GM23338 (cell line): ENCODE data around the gene AOPEP. TPM values are rescaled to one million over a fixed set of nuclear protein-coding genes. Genes with fewer than 3 reads are reported as not detected.

Experiments used
- ATAC-seq: fragments of 200-7000 bp; cut with Tn5 transposase; 3 replicates; pipeline ENCODE4 v1.9.1; 2020
- DNase-seq: peaks from one replicate; pipeline ENCODE4 v3.0.0-alpha.2; 2015; ENCODE audit warnings: low spot score
- H2AFZ ChIP-seq: fragments of 200-600 bp; sonication (generic); 2 replicates; pipeline ENCODE4 v1.8.0; 2016; ENCODE audit warnings: antibody characterized with exemption, mild to moderate bottlenecking, moderate library complexity
- H3F3A ChIP-seq: fragments of 200-600 bp; sonication (generic); replicated peaks from 2 replicates; pipeline ENCODE4 v1.8.0; 2017; ENCODE audit warnings: antibody characterized with exemption, mixed run types, low read depth
- H3K27ac ChIP-seq: fragments of 200-600 bp; sonication (generic); 2 replicates; pipeline ENCODE4 v1.6.1; 2016; ENCODE audit warnings: low read depth
- H3K27me3 ChIP-seq: fragments of 200-600 bp; sonication (generic); 2 replicates; pipeline ENCODE4 v1.8.0; 2016; ENCODE audit warnings: mild to moderate bottlenecking, mixed run types, moderate library complexity; ENCODE audit not compliant: insufficient read depth
- H3K36me3 ChIP-seq: fragments of 200-600 bp; sonication (generic); 2 replicates; pipeline ENCODE4 v1.8.0; 2016; ENCODE audit warnings: mild to moderate bottlenecking; ENCODE audit not compliant: insufficient read depth
- H3K4me1 ChIP-seq: fragments of 200-600 bp; sonication (generic); 2 replicates; pipeline ENCODE4 v1.8.0; 2016; ENCODE audit warnings: mild to moderate bottlenecking, moderate library complexity; ENCODE audit not compliant: insufficient read depth
- H3K4me2 ChIP-seq: fragments of 200-600 bp; sonication (generic); 2 replicates; pipeline ENCODE4 v1.7.1; 2017; ENCODE audit warnings: mixed run types
- H3K4me3 ChIP-seq: fragments of 200-600 bp; sonication (generic); 2 replicates; pipeline ENCODE4 v1.6.1; 2016; ENCODE audit warnings: mixed run types
- H3K79me2 ChIP-seq: fragments of 200-600 bp; sonication (generic); replicated peaks from 2 replicates; pipeline ENCODE4 v1.8.0; 2017; ENCODE audit warnings: mild to moderate bottlenecking; ENCODE audit not compliant: insufficient read depth
- H3K9me2 ChIP-seq: fragments of 200-600 bp; sonication (generic); 2 replicates; pipeline ENCODE4 v1.8.0; 2017; ENCODE audit not compliant: insufficient read depth
- H4K20me1 ChIP-seq: fragments of 200-600 bp; sonication (generic); replicated peaks from 2 replicates; pipeline ENCODE4 v1.8.0; 2017; ENCODE audit warnings: mild to moderate bottlenecking; ENCODE audit not compliant: insufficient read depth
- H3K27ac Mint-ChIP-seq: 2 replicates; pipeline ENCODE4 v1.8.0; 2020; ENCODE audit warnings: inconsistent platforms, mild to moderate bottlenecking, moderate library complexity, mixed read lengths
- H3K27me3 Mint-ChIP-seq: 3 replicates; pipeline ENCODE4 v1.8.0; 2022; ENCODE audit warnings: low read depth, mild to moderate bottlenecking, moderate library complexity, mixed read lengths, inconsistent platforms; ENCODE audit not compliant: insufficient read depth, poor library complexity
- H3K36me3 Mint-ChIP-seq: 3 replicates; pipeline ENCODE4 v1.8.0; 2021; ENCODE audit warnings: low read depth, mild to moderate bottlenecking, inconsistent platforms, moderate library complexity, mixed read lengths
- H3K4me1 Mint-ChIP-seq: 3 replicates; pipeline ENCODE4 v1.8.0; 2020; ENCODE audit warnings: mild to moderate bottlenecking, inconsistent platforms, mixed read lengths
- H3K4me3 Mint-ChIP-seq: 3 replicates; pipeline ENCODE4 v1.8.0; 2021; ENCODE audit warnings: moderate library complexity, mild to moderate bottlenecking, inconsistent platforms, mixed read lengths
- H3K9me3 Mint-ChIP-seq: 3 replicates; pipeline ENCODE4 v1.8.0; 2020; ENCODE audit warnings: moderate library complexity, mild to moderate bottlenecking, inconsistent platforms, mixed read lengths
- CREB1 ChIP-seq: fragments of 250-450 bp; sonication (Bioruptor Pico); IDR thresholded peaks from 2 replicates; pipeline ENCODE4 v1.5.0; 2020; ENCODE audit warnings: low read depth, mild to moderate bottlenecking, moderate library complexity
- EZH2 ChIP-seq: fragments of 200-600 bp; sonication (generic); IDR thresholded peaks from one replicate; pipeline ENCODE4 v1.8.0; 2017; ENCODE audit warnings: antibody characterized with exemption, mild to moderate bottlenecking, low read depth; ENCODE audit not compliant: unreplicated experiment
- EZH2phosphoT487 ChIP-seq: fragments of 200-600 bp; sonication (generic); IDR thresholded peaks from one replicate; pipeline ENCODE4 v1.8.1; 2018; ENCODE audit warnings: antibody characterized with exemption; ENCODE audit not compliant: unreplicated experiment
- POLR2AphosphoS5 ChIP-seq: IDR thresholded peaks from 2 replicates; pipeline ENCODE4 v1.6.1; 2016; ENCODE audit warnings: antibody characterized with exemption, low read depth
- REST ChIP-seq: IDR thresholded peaks from one replicate; pipeline ENCODE4 v1.6.1; 2018; ENCODE audit warnings: antibody characterized with exemption; ENCODE audit not compliant: unreplicated experiment
- STAT1 ChIP-seq: IDR thresholded peaks from one replicate; pipeline ENCODE4 v1.6.1; 2016; ENCODE audit warnings: antibody characterized with exemption; ENCODE audit not compliant: unreplicated experiment
- ZNF114 ChIP-seq: fragments of 250-450 bp; sonication (Bioruptor Pico); IDR thresholded peaks from 2 replicates; pipeline ENCODE4 v1.5.0; 2020; ENCODE audit warnings: mild to moderate bottlenecking, moderate library complexity
- ZNF331 ChIP-seq: fragments of 250-450 bp; sonication (Bioruptor Pico); IDR thresholded peaks from 2 replicates; pipeline ENCODE4 v1.5.0; 2020; ENCODE audit warnings: low read depth, mild to moderate bottlenecking, moderate library complexity
- ZNF462 ChIP-seq: fragments of 250-450 bp; sonication (Bioruptor Pico); IDR thresholded peaks from 2 replicates; pipeline ENCODE4 v1.5.0; 2020; ENCODE audit warnings: mild to moderate bottlenecking, moderate library complexity
- polyA plus RNA-seq: library from polyadenylated mRNA; unstranded; fragments of >200 nt; fragmentation: Nextera tagmentation; extraction: Ambion mirVana; gene quantifications from 2 replicates; pipeline ENCODE4 v1.2.1, GENCODE V29; 2016
- total RNA-seq: library from RNA; depleted of rRNA; stranded (reverse); fragments of >200 nt; shearing (Covaris generic); gene quantifications from 2 replicates; pipeline ENCODE4 v1.2.3, GENCODE V29; 2014
- TF ChIP-seq, protein P1 (sequence below): IDR thresholded peaks from 2 replicates; pipeline ENCODE4 v1.6.1; 2016; ENCODE audit warnings: antibody characterized with exemption
- TF ChIP-seq, protein P2 (sequence below), 2 experiments: fragments of 200-600 bp in 1 of 2; sonication (generic) in 1 of 2; conservative IDR thresholded peaks; 2 replicates each; pipeline versions ENCODE4 v1.5.1 to v1.6.1; 2016 to 2017; ENCODE audit warnings: antibody characterized with exemption in 2 of 2, low read depth in 2 of 2, mild to moderate bottlenecking in 2 of 2, moderate library complexity in 1 of 2

Gene AOPEP
- total and polyA plus RNA-seq, 2 experiments from 2014 or later = 7.0 to 16.5 TPM

GRCh38 chr9:95100071-95100627 is 373.6 kb downstream of the AOPEP start (continued):
- no peak for TF ChIP-seq EZH2phosphoT487
- TF ChIP-seq, protein P1, sequence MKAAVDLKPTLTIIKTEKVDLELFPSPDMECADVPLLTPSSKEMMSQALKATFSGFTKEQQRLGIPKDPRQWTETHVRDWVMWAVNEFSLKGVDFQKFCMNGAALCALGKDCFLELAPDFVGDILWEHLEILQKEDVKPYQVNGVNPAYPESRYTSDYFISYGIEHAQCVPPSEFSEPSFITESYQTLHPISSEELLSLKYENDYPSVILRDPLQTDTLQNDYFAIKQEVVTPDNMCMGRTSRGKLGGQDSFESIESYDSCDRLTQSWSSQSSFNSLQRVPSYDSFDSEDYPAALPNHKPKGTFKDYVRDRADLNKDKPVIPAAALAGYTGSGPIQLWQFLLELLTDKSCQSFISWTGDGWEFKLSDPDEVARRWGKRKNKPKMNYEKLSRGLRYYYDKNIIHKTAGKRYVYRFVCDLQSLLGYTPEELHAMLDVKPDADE = no peak

DNA sequence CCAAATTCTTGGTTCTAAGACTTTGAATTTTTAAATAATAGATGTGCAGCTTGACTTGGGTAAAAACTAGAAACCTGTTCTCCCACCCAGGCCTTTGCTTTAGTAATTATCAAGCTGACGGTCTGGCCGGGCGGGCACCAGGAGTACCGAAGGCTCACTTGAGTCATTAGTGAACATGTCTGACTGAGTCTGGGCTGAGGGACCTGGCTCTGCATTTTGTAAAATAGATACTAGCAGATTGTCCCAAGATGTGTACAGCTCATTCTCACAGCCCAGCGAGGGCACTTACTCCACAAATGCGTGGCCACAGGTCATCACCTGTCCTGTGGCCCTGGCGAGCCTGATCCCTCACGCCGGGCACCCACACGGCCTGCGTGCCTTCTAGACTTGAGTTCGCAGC is 374.8 kb downstream of the AOPEP start:
- no peaks in the 10 kb centered on the region for H4K20me1 ChIP-seq
- no peaks in the 10 kb centered on the region; the same call in 1 of the 2 replicates for H3K4me1 ChIP-seq
- Mint-ChIP-seq H3K4me1 (peaks cover 16% of the 10 kb centered on the region), H3K27ac (no peak overlapping the region), H3K9me3 (no peaks in the 10 kb centered on the region), H3K27me3 (peaks cover 12% of the 10 kb centered on the region), H3K36me3 (peaks cover 16% of the 10 kb centered on the region), H3K4me3 (no peak overlapping the region)
- H3K79me2 ChIP-seq = no peaks in the 10 kb centered on the region
- H3K27ac ChIP-seq = no peak overlapping the region
- no peaks in the 10 kb centered on the region for H3K27me3 ChIP-seq
- H3F3A ChIP-seq = no peaks in the 10 kb centered on the region
- DNase-seq (no peak), ATAC-seq (no peak)
- no peak overlapping the region for H3K4me2 ChIP-seq
- no peak overlapping the region for H3K4me3 ChIP-seq
- no peak overlapping the region for H2AFZ ChIP-seq
- H3K36me3 ChIP-seq = 0 out of 2 replicates have a peak, but pooled peaks cover under 1% of the 10 kb centered on the region
- H3K9me2 ChIP-seq = no peaks in the 10 kb centered on the region
- TF ChIP-seq, protein P1 = no peak
- no peak for TF ChIP-seq REST
- TF ChIP-seq, protein P2, sequence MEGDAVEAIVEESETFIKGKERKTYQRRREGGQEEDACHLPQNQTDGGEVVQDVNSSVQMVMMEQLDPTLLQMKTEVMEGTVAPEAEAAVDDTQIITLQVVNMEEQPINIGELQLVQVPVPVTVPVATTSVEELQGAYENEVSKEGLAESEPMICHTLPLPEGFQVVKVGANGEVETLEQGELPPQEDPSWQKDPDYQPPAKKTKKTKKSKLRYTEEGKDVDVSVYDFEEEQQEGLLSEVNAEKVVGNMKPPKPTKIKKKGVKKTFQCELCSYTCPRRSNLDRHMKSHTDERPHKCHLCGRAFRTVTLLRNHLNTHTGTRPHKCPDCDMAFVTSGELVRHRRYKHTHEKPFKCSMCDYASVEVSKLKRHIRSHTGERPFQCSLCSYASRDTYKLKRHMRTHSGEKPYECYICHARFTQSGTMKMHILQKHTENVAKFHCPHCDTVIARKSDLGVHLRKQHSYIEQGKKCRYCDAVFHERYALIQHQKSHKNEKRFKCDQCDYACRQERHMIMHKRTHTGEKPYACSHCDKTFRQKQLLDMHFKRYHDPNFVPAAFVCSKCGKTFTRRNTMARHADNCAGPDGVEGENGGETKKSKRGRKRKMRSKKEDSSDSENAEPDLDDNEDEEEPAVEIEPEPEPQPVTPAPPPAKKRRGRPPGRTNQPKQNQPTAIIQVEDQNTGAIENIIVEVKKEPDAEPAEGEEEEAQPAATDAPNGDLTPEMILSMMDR (conservative IDR thresholded peaks at IDR 0.05; ENCODE audit: low read depth in 2 of 2) = no peak
- no peak for TF ChIP-seq CREB1
- TF ChIP-seq POLR2AphosphoS5 = no peak
- no peak for TF ChIP-seq ZNF331 (CRISPR knock-in tag)
- TF ChIP-seq STAT1 = no peak
- TF ChIP-seq ZNF114 (CRISPR knock-in tag) = no peak
- TF ChIP-seq EZH2 = no peak
- no peak for TF ChIP-seq ZNF462 (CRISPR knock-in tag)
